22Rv1 (cell line): ENCODE data around the gene CNR2.

Experiments used
- H3K27ac ChIP-seq: fragments of 450-650 bp; 2 replicates; pipeline ENCODE4 v1.5.1; 2017
- ZFX ChIP-seq: fragments of 450-650 bp; IDR thresholded peaks from 2 replicates; pipeline ENCODE4 v1.6.1; 2017; ENCODE audit warnings: antibody characterized with exemption, borderline replicate concordance
- TF ChIP-seq, protein P1 (sequence below): fragments of 450-650 bp; IDR thresholded peaks from 2 replicates; pipeline ENCODE4 v1.5.1; 2017; ENCODE audit warnings: mild to moderate bottlenecking

Gene CNR2

DNA sequence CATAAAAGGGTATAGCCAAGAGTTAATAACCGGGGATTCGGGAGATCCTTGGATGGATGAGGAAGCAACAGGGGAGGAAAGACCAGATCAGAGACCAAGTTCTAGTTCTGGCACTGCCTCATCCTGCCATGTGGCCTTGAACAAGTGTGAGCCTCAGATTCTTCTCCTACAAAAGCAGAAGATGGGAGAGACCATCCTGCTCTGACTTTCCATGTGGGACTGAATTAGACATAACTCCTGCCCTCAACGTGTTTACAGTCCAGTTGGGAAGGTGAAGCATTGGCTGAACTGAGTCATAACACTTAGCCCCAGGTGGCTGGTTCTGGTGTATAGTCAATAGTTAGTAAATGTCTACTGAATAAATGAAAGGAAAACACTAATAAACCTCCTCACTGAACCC, 12.1 kb upstream of the CNR2 start:
- TF ChIP-seq, protein P1, sequence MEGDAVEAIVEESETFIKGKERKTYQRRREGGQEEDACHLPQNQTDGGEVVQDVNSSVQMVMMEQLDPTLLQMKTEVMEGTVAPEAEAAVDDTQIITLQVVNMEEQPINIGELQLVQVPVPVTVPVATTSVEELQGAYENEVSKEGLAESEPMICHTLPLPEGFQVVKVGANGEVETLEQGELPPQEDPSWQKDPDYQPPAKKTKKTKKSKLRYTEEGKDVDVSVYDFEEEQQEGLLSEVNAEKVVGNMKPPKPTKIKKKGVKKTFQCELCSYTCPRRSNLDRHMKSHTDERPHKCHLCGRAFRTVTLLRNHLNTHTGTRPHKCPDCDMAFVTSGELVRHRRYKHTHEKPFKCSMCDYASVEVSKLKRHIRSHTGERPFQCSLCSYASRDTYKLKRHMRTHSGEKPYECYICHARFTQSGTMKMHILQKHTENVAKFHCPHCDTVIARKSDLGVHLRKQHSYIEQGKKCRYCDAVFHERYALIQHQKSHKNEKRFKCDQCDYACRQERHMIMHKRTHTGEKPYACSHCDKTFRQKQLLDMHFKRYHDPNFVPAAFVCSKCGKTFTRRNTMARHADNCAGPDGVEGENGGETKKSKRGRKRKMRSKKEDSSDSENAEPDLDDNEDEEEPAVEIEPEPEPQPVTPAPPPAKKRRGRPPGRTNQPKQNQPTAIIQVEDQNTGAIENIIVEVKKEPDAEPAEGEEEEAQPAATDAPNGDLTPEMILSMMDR = no peak
- no peak for TF ChIP-seq ZFX

DNA sequence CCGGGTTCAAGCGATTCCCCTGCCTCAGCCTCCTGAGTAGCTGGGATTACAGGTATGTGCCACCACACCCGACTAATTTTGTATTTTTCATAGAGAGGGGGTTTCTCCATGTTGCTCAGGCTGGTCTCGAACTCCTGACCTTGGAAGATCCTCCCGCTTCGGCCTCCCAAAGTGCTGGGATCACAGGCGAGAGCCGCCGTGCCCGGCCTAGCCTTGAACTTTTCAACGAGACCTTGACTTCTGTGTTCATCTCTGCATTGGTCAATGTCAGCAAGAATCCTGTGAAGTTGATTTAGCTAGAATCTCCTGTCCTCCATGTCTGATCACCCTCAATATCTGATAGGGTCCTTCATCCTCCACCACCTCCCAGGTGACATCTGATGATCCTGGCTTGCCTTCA, 11.4 kb upstream of the CNR2 start:
- no peak overlapping the region for H3K27ac ChIP-seq
- TF ChIP-seq, protein P1 = no peak
- no peak for TF ChIP-seq ZFX

More for the DNA sequence above, 12.1 kb upstream of the CNR2 start:
- H3K27ac ChIP-seq = no peak overlapping the region

DNA sequence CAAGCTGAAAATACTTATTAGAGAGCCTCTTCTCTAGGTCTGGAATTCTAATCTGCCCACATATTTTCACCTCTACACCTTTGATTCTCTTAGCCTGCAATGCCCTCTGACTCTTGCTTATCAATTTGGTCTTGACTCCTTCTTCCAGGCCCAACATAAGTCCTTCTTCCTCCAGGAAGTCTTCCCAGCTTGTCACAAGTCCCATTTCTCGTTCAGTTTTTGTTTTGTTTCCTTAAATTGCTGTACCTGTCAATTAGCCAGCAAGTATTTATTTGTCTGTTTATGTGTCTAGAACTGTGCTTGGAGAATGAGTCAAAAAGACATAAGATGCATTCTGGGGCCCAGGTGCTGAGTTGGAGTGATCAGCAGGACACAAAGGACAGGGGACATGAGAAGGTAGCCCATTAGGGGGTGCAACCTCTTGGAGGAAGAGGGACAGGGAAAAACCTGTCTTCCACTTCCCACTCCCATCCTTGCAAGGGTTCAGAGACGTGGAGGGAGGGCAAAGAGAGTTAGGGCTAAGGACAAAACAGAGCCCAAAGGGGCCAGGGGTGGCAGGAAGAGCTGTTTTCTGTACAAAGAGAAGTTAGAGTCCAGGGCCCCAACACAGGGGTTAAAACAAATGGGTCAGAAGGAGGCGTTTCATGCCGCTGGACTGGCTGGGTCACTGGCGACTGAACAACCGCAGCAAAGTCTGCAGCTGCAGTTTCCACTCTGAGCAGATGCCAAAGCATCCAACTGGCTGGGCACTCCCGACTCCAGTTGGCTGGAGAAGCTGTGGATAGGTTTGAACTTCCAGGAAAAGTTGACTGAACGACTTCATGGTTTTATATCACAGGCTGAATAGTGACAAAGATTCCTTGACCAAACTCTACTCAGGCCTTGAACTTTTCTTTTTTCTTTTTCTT, 10.7 kb upstream of the CNR2 start:
- TF ChIP-seq, protein P1 = no peak
- TF ChIP-seq ZFX = no peak
- H3K27ac ChIP-seq = no peak overlapping the region

DNA sequence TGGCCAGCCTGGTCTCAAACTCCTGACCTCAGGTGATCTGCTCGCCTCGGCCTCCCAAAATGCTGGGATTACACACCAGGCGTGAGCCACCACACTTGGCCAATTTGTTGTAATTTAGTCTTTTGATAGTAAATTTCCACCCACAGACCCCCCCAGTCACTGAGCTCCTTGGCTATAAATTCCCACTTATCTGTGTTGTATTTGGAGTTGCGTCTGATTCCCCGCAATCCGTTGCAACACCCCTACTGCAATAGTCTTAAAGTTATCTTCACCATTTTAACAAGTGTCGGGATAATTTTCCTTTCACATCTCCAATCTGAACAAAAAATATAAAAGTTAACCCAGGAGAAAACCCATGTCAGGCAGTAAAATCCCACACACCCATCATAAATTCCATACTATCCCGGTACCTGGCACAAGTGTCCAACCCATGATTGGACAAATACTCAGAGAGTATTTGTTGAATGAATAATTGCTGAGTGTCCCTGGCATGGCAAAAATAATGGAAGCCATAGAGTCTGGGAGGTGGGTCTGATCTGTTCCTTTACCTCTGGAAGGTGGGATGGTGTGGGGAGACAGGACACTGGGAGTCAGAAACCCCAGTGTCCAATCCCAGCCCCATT, 9.3 kb upstream of the CNR2 start:
- 0 out of 2 replicates have a peak overlapping the region, but pooled peaks have one; percentile 5 for H3K27ac ChIP-seq
- TF ChIP-seq, protein P1 = no peak
- TF ChIP-seq ZFX = no peak

DNA sequence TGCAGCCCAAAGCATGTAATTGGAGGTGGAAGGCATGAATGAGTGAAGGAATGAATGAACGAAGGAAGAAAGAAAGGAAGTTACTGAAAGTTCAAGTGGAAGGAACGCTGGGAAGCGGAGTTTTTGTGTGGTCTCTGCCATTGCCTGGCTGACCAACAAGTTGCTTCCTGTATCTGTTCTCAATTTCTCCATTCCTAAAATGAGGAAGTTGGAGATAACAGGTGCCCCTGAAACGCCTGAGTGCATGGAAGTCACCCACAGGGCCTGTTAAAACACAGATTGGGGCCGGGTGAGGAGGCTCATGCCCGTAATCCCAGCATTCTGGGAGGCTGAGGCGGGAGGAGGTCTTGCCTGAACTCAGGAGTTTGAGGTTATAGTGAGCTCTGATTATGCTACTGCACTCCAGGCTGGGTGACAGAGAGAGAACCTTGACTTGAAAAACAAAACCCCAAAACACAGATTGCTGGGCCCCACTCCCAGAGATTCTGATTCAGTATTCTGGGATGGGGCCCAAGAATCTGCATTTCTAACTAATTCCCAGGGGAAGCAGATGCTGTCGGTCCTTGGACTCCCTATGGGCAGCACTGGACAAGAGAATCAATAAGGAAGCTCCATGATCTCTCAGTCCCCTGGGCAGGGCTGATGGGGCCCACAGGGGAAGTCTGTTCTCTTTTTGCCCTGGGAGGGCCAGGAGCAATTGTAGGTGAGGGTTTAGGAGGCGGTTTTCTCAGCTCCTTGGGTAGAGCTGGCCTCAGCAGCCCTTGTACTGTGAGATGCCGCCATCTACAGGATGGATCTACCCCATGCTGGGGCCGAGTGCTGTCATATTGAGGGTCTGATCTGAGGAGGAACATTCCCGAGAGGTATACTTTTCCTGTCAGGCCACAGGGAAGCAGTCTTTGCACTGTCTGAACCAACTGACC, 3.3 kb upstream of the CNR2 start:
- no peak overlapping the region for H3K27ac ChIP-seq
- no peak for TF ChIP-seq ZFX
- TF ChIP-seq, protein P1 = peak; percentile 73

DNA sequence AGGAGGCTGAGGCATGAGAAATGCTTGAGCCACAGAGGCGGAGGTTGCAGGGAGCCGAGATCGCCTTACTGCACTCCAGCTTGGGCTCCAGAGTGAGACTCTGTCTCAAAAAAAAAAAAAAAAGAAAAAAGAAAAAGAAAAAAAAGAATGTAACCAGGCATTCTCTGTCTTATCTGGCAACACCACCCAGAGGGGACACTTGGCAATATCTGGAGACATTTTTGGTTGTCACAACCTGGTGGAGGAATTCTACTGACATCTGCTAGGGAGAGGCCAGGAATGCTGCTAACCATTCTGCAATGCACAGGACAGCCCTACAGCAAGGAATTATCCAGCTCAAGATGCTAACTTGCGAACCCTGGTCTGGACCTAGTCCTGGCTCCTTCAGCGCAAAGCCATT, 2.3 kb upstream of the CNR2 start:
- no peak for TF ChIP-seq ZFX
- TF ChIP-seq, protein P1 = no peak
- no peak overlapping the region for H3K27ac ChIP-seq
